SU-DHL-6 (cell line): ENCODE results near the gene ADAM10.

Source experiments
- H2AFZ ChIP-seq: fragments of 200-600 bp; sonication (generic); 2 replicates; pipeline ENCODE4 v1.6.1; 2014; ENCODE audit warnings: low read depth, mild to moderate bottlenecking, moderate library complexity, mixed read lengths, antibody characterized with exemption, low read length; ENCODE audit not compliant: severe bottlenecking
- H3F3A ChIP-seq: fragments of 200-600 bp; shearing (Covaris generic); 2 replicates; pipeline ENCODE4 v1.6.0; 2016; ENCODE audit warnings: antibody characterized with exemption, mild to moderate bottlenecking; ENCODE audit not compliant: insufficient read depth
- H3K27ac ChIP-seq: fragments of 200-600 bp; sonication (generic); 2 replicates; pipeline ENCODE4 v1.5.1; 2016; ENCODE audit warnings: low read depth, mild to moderate bottlenecking, low read length, moderate library complexity, mixed read lengths
- H3K27me3 ChIP-seq: fragments of 200-600 bp; sonication (generic), shearing (Covaris generic); 2 replicates; pipeline ENCODE4 v1.6.0; 2014; ENCODE audit warnings: mild to moderate bottlenecking, low read length
- H3K36me3 ChIP-seq: fragments of 200-600 bp; sonication (generic); 2 replicates; pipeline ENCODE4 v1.6.1; 2014; ENCODE audit warnings: mild to moderate bottlenecking, low read length, mixed read lengths
- H3K4me2 ChIP-seq: fragments of 300-600, 200-600 bp; shearing (Covaris generic), sonication (generic); 2 replicates; pipeline ENCODE4 v1.6.0; 2014; ENCODE audit warnings: low read length, low read depth, mild to moderate bottlenecking; ENCODE audit not compliant: poor library complexity, severe bottlenecking
- H3K4me3 ChIP-seq: fragments of 200-600 bp; sonication (generic); 2 replicates; pipeline ENCODE4 v1.5.1; 2014; ENCODE audit warnings: antibody characterized with exemption, low read length, mild to moderate bottlenecking, mixed read lengths; ENCODE audit not compliant: insufficient read depth, poor library complexity, severe bottlenecking
- H3K79me2 ChIP-seq: fragments of 200-600 bp; sonication (generic); 2 replicates; pipeline ENCODE4 v1.6.1; 2014; ENCODE audit warnings: mild to moderate bottlenecking, low read length, moderate library complexity; ENCODE audit not compliant: insufficient read depth
- H3K9ac ChIP-seq: fragments of 200-600 bp; sonication (generic); 2 replicates; pipeline ENCODE4 v1.7.0; 2014; ENCODE audit warnings: mild to moderate bottlenecking, low read length
- H3K9me2 ChIP-seq: fragments of 200-600 bp; sonication (generic); replicated peaks from 2 replicates; pipeline ENCODE4 v1.6.1; 2014; ENCODE audit warnings: low read length; ENCODE audit not compliant: insufficient read depth
- H3K9me3 ChIP-seq: fragments of 200-600 bp; sonication (generic); 2 replicates; pipeline ENCODE4 v1.6.1; 2014; ENCODE audit warnings: low read length, mixed read lengths; ENCODE audit not compliant: insufficient read depth
- H4K20me1 ChIP-seq: fragments of 200-600 bp; sonication (generic); 2 replicates; pipeline ENCODE4 v1.6.1; 2014; ENCODE audit warnings: low read depth, mild to moderate bottlenecking, antibody characterized with exemption, low read length, moderate library complexity, mixed read lengths
- CTCF ChIP-seq: fragments of 200-600 bp; sonication (generic); IDR thresholded peaks from one replicate; pipeline ENCODE4 v1.5.1; 2017; ENCODE audit warnings: antibody characterized with exemption, mild to moderate bottlenecking, low read length, moderate library complexity; ENCODE audit not compliant: insufficient read depth, poor library complexity, severe bottlenecking
- EZH2phosphoT487 ChIP-seq: fragments of 200-600 bp; sonication (generic), shearing (Covaris generic); conservative IDR thresholded peaks from 2 replicates; pipeline ENCODE4 v1.6.1; 2018; ENCODE audit warnings: mild to moderate bottlenecking, antibody characterized with exemption, low read length, moderate library complexity, mixed read lengths

The ADAM10 gene

DNA sequence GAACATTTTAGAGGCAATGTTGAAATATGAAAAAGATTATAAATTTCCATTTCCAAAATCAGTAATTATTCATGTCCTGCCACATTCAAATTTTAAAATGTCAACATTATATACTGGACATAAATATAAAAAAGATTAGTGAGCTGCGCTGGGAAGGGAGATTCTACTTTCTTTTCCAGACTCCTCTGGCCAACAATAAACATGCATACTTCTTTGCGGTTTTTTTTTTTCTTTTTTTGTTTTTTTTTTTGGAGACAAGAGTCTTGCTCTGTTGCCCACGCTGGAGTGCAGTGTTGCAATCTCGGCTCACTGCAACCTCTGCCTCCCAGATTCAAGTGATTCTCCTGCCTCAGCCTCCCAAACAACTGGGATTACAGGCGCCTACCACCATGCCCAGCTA is 105.5 kb downstream of the ADAM10 start:
- H3K9me2 ChIP-seq: no peaks in the 10 kb centered on the region
- no peaks in the 10 kb centered on the region for H4K20me1 ChIP-seq
- TF ChIP-seq CTCF: no peak
- TF ChIP-seq EZH2phosphoT487: no peak
- no peak overlapping the region for H3K4me2 ChIP-seq
- no peaks in the 10 kb centered on the region for H3K27me3 ChIP-seq
- no peak overlapping the region for H3K27ac ChIP-seq
- no peak overlapping the region for H2AFZ ChIP-seq
- no peaks in the 10 kb centered on the region for H3K79me2 ChIP-seq
- no peak overlapping the region for H3K4me3 ChIP-seq
- H3F3A ChIP-seq: no peaks in the 10 kb centered on the region; the same call in 1 of the 2 replicates
- H3K36me3 ChIP-seq: peaks cover 13% of the 10 kb centered on the region; the same call in 1 of the 2 replicates
- no peaks in the 10 kb centered on the region for H3K9me3 ChIP-seq
- no peak overlapping the region for H3K9ac ChIP-seq

DNA sequence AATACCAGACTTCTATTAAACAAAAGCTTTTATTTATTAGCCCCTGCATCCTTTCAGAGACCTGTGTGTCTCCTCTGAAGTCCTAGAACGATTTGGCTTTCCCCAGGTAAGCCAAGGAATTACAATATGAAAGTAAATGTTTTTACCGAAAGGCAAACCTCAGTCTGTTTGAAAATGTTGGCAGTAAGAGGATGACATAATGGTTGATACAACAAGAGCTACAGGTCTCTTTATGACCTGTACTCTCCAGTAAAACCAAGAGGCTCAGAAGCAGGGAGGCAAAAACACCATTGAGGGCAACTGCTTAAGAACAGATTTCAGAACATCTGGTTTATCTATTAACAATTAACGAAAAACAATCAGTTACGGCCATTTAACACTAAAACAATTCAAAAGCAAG is 107.8 kb downstream of the ADAM10 start:
- H4K20me1 ChIP-seq: no peaks in the 10 kb centered on the region
- TF ChIP-seq CTCF: no peak
- TF ChIP-seq EZH2phosphoT487: no peak
- peaks cover 13% of the 10 kb centered on the region; the same call in 1 of the 2 replicates for H3K36me3 ChIP-seq

GRCh38 chr15:58639992-58640391 is 109.5 kb downstream of the ADAM10 start:
- Histone ChIP-seq H3F3A (no peaks in the 10 kb centered on the region; the same call in 1 of the 2 replicates), H3K36me3 (peaks cover 13% of the 10 kb centered on the region; the same call in 1 of the 2 replicates), H3K27me3 (no peaks in the 10 kb centered on the region), H4K20me1 (no peaks in the 10 kb centered on the region), H3K9ac (no peak overlapping the region), H3K4me2 (no peak overlapping the region), H2AFZ (no peak overlapping the region), H3K9me3 (no peaks in the 10 kb centered on the region), H3K79me2 (no peaks in the 10 kb centered on the region), H3K4me3 (no peak overlapping the region), H3K9me2 (no peaks in the 10 kb centered on the region), H3K27ac (no peak overlapping the region)
- no peak for TF ChIP-seq CTCF
- no peak for TF ChIP-seq EZH2phosphoT487

More for the DNA sequence above, 107.8 kb downstream of the ADAM10 start:
- Histone ChIP-seq H3K4me3 (no peak overlapping the region), H3K27ac (no peak overlapping the region), H3K9ac (no peak overlapping the region), H3K27me3 (no peaks in the 10 kb centered on the region), H3K4me2 (no peak overlapping the region), H3F3A (no peaks in the 10 kb centered on the region; the same call in 1 of the 2 replicates), H3K79me2 (no peaks in the 10 kb centered on the region), H2AFZ (no peak overlapping the region), H3K9me3 (no peaks in the 10 kb centered on the region), H3K9me2 (no peaks in the 10 kb centered on the region)
